SK-N-SH (cell line): ENCODE results near the gene CDC14C. TPM values are rescaled to one million over a fixed set of nuclear protein-coding genes. Genes with fewer than 3 reads are reported as not detected.

ENCODE experiments used
- CTCF ChIA-PET: fragments of 300-600, 350-600 bp; formaldehyde crosslinking; extraction: SDS; loops from one replicate; lab custom pipeline; 2021; lab: Yijun Ruan, JAX
- POLR2A ChIA-PET: fragments of 350-600 bp; sonication (Branson Sonifier 250); formaldehyde crosslinking; extraction: SDS; loops from one replicate; lab custom pipeline; 2020; ENCODE audit warnings: antibody characterized with exemption, inconsistent platforms; lab: Yijun Ruan, JAX
- DNase-seq: peaks from one replicate; pipeline ENCODE4 v3.0.0; 2012
- H2AFZ ChIP-seq: fragments of 200-600 bp; sonication (generic); 2 replicates; pipeline ENCODE4 v1.8.1; 2016; ENCODE audit warnings: antibody characterized with exemption, mild to moderate bottlenecking, low read depth
- H3F3A ChIP-seq: fragments of 200-600 bp; sonication (generic); replicated peaks from 2 replicates; pipeline ENCODE3; 2016; ENCODE audit warnings: antibody characterized with exemption, mild to moderate bottlenecking; ENCODE audit not compliant: insufficient read depth
- H3K27ac ChIP-seq, 2 experiments: fragments of 200-500 bp in 1 of 2; fragments of 200-600 bp in 1 of 2; sonication (Bioruptor generic) in 1 of 2; sonication (generic), shearing (Covaris generic) in 1 of 2; 2 replicates each; pipeline versions ENCODE4 v1.5.1 to v1.6.1; 2014 to 2016; ENCODE audit warnings: low read depth in 2 of 2, inconsistent platforms in 1 of 2, low read length in 1 of 2, mild to moderate bottlenecking in 1 of 2, mixed read lengths in 1 of 2
- H3K27me3 ChIP-seq: fragments of 200-600 bp; sonication (generic), shearing (Covaris generic); 2 replicates; pipeline ENCODE4 v1.6.1; 2016; ENCODE audit warnings: mixed run types; ENCODE audit not compliant: insufficient read depth
- H3K36me3 ChIP-seq, 2 experiments: fragments of 200-500 bp in 1 of 2; fragments of 200-600 bp in 1 of 2; sonication (Bioruptor generic) in 1 of 2; sonication (generic) in 1 of 2; replicated peaks in 1 of 2; 2 replicates each; pipeline versions ENCODE3 to v1.5.1; 2014 to 2016; ENCODE audit warnings: low read length in 1 of 2, mild to moderate bottlenecking in 1 of 2; ENCODE audit not compliant: insufficient read depth in 2 of 2, control insufficient read depth in 1 of 2
- H3K4me1 ChIP-seq, 2 experiments: fragments of 200-500 bp in 1 of 2; fragments of 200-600 bp in 1 of 2; sonication (Bioruptor generic) in 1 of 2; sonication (generic), shearing (Covaris generic) in 1 of 2; 2 replicates each; pipeline versions ENCODE4 v1.5.1 to v1.6.1; 2014 to 2016; ENCODE audit warnings: low read depth in 1 of 2, low read length in 1 of 2, mixed run types in 1 of 2; ENCODE audit not compliant: insufficient read depth in 2 of 2, control insufficient read depth in 1 of 2
- H3K4me2 ChIP-seq: fragments of 200-600 bp; sonication (generic), shearing (Covaris generic); 2 replicates; pipeline ENCODE4 v1.6.1; 2017; ENCODE audit warnings: mixed run types
- H3K4me3 ChIP-seq, 2 experiments: fragments of 200-500 bp in 1 of 2; fragments of 200-600 bp in 1 of 2; sonication (Bioruptor generic) in 1 of 2; sonication (generic), shearing (Covaris generic) in 1 of 2; 2 replicates each; pipeline versions ENCODE4 v1.5.1 to v1.8.1; 2014 to 2016; ENCODE audit warnings: low read depth in 2 of 2, inconsistent platforms in 1 of 2, low read length in 1 of 2, mild to moderate bottlenecking in 1 of 2, mixed read lengths in 1 of 2, moderate library complexity in 1 of 2
- H3K79me2 ChIP-seq: fragments of 200-600 bp; sonication (generic); 2 replicates; pipeline ENCODE4 v1.8.1; 2017; ENCODE audit warnings: mild to moderate bottlenecking; ENCODE audit not compliant: insufficient read depth
- H3K9ac ChIP-seq: fragments of 200-600 bp; sonication (generic); 2 replicates; pipeline ENCODE4 v1.6.1; 2017; ENCODE audit warnings: mixed run types
- H3K9me2 ChIP-seq: fragments of 200-600 bp; sonication (generic); 2 replicates; pipeline ENCODE4 v1.6.1; 2017; ENCODE audit warnings: mixed run types
- H3K9me3 ChIP-seq: fragments of 200-600 bp; sonication (generic); 2 replicates; pipeline ENCODE4 v1.6.1; 2017; ENCODE audit warnings: mixed run types, mild to moderate bottlenecking, moderate library complexity
- H4K20me1 ChIP-seq: fragments of 200-600 bp; sonication (generic); 2 replicates; pipeline ENCODE4 v1.6.1; 2017; ENCODE audit warnings: mild to moderate bottlenecking, mixed run types; ENCODE audit not compliant: insufficient read depth
- CHD2 ChIP-seq: fragments of 150-350 bp; IDR thresholded peaks from 2 replicates; pipeline ENCODE4 v1.6.1; 2018; ENCODE audit warnings: low read length; ENCODE audit not compliant: partially characterized antibody
- EP300 ChIP-seq, 2 experiments: IDR thresholded peaks; 2 replicates each; pipeline versions ENCODE4 v1.4.0 to v1.6.1; 2012; ENCODE audit warnings: borderline replicate concordance in 1 of 2, low read depth in 1 of 2, low read length in 1 of 2
- FOSL2 ChIP-seq: IDR thresholded peaks from 2 replicates; pipeline ENCODE4 v1.4.0; 2012; ENCODE audit warnings: low read depth, mild to moderate bottlenecking, moderate library complexity, borderline replicate concordance
- FOXM1 ChIP-seq: IDR thresholded peaks from 2 replicates; pipeline ENCODE4 v1.4.0; 2012; ENCODE audit warnings: low read depth, mild to moderate bottlenecking
- GATA2 ChIP-seq: sonication (generic); formaldehyde crosslinking; IDR thresholded peaks from 2 replicates; pipeline ENCODE4 v1.5.0; 2020; ENCODE audit warnings: mild to moderate bottlenecking, missing genetic modification reagents
- MEF2A ChIP-seq: IDR thresholded peaks from 2 replicates; pipeline ENCODE4 v1.4.0; 2012; ENCODE audit warnings: low read depth, borderline replicate concordance
- MXI1 ChIP-seq: IDR thresholded peaks from 2 replicates; pipeline ENCODE4 v1.6.1; 2012; ENCODE audit warnings: mild to moderate bottlenecking, low read depth, low read length, improper control_type of control experiment
- PBX3 ChIP-seq: IDR thresholded peaks from 2 replicates; pipeline ENCODE4; 2012
- RCOR1 ChIP-seq: fragments of 150-350 bp; IDR thresholded peaks from 2 replicates; pipeline ENCODE4 v1.6.1; 2017; ENCODE audit warnings: antibody characterized with exemption, low read length
- RFX5 ChIP-seq: IDR thresholded peaks from 2 replicates; pipeline ENCODE4 v1.6.1; 2012; ENCODE audit warnings: mild to moderate bottlenecking, improper control_type of control experiment, low read length
- RXRA ChIP-seq: IDR thresholded peaks from 2 replicates; pipeline ENCODE4 v1.4.0; 2012; ENCODE audit warnings: low read depth, mild to moderate bottlenecking, borderline replicate concordance
- TAF1 ChIP-seq: IDR thresholded peaks from 2 replicates; pipeline ENCODE4 v1.6.1; 2012; ENCODE audit warnings: low read depth, mild to moderate bottlenecking, low read length, moderate library complexity, borderline replicate concordance
- TCF12 ChIP-seq: IDR thresholded peaks from 2 replicates; pipeline ENCODE4 v1.4.0; 2012
- YY1 ChIP-seq: IDR thresholded peaks from 2 replicates; pipeline ENCODE4 v1.4.0; 2012; ENCODE audit warnings: low read depth, mild to moderate bottlenecking
- WGBS: methylation state at CpG from one replicate; pipeline ENCODE4 v1.1.6; 2017; ENCODE audit warnings: low lambda C conversion rate; 5-methylcytosine and 5-hydroxymethylcytosine counted together
- polyA plus RNA-seq, 3 experiments: library from polyadenylated mRNA; depleted of rRNA; stranded (reverse); fragments of >200 nt; gene quantifications; 2 replicates each; pipeline ENCODE4 v1.2.3, GENCODE V29; 2012

Gene CDC14C
- polyA plus RNA-seq, 1 of the 3 experiments (the other 2 are of a cell fraction): not detected

DNA sequence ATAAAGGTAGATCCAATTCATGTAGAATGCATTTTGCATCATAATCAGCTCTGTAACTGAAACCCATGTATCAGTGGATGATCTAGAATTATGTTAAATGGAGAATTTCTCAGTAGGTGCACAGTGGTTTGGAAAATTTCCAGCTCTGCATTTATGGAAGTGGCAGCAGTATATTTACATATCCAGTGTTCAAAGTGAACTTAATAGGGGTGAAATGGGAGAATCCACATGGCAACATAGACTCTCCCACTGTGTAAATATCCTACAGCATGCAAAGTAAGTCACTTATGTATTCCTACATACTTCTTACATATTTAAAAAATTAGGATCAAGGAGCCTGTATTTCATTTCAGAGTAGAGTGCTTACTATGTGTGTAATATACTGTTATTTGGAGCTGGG, 35.3 kb downstream of the CDC14C start:
- no peak overlapping the region for H3K4me2 ChIP-seq
- POLR2A ChIA-PET: no interaction called here
- CTCF ChIA-PET: no interaction called here
- no peaks in the 10 kb centered on the region for H3K9me2 ChIP-seq
- H3K9ac ChIP-seq: no peak overlapping the region
- no peaks in the 10 kb centered on the region for H3K4me1 ChIP-seq
- no peaks in the 10 kb centered on the region for H3K9me3 ChIP-seq
- no peaks in the 10 kb centered on the region for H3K36me3 ChIP-seq
- no peak overlapping the region for H3K4me3 ChIP-seq
- no peaks in the 10 kb centered on the region for H3K27me3 ChIP-seq
- no peak overlapping the region for H2AFZ ChIP-seq
- H3K27ac ChIP-seq: no peak overlapping the region
- H4K20me1 ChIP-seq: no peaks in the 10 kb centered on the region
- no peaks in the 10 kb centered on the region for H3K79me2 ChIP-seq
- TF ChIP-seq YY1 (no peak), CHD2 (no peak), FOSL2 (no peak), RFX5 (no peak), FOXM1 (no peak), TAF1 (no peak), MXI1 (no peak), PBX3 (no peak)
- no peaks in the 10 kb centered on the region for H3F3A ChIP-seq
- DNase-seq: no peak

- POLR2A ChIA-PET: no interaction called here
Observed at GRCh38 chr7:48962821-48963505, 38.6 kb downstream of the CDC14C start.

GRCh38 chr7:48964074-48964473, 39.7 kb downstream of the CDC14C start:
- Histone ChIP-seq H3K9me3 (no peaks in the 10 kb centered on the region), H3K9ac (no peak overlapping the region), H3F3A (no peaks in the 10 kb centered on the region), H4K20me1 (no peaks in the 10 kb centered on the region), H3K4me3 (no peak overlapping the region), H3K36me3 (no peaks in the 10 kb centered on the region), H2AFZ (no peak overlapping the region), H3K4me2 (no peak overlapping the region), H3K79me2 (no peaks in the 10 kb centered on the region), H3K4me1 (no peaks in the 10 kb centered on the region), H3K9me2 (no peaks in the 10 kb centered on the region; the same call in 1 of the 2 replicates), H3K27ac (no peak overlapping the region), H3K27me3 (no peaks in the 10 kb centered on the region)
- POLR2A ChIA-PET: no interaction called here
- CTCF ChIA-PET: no interaction called here
- TF ChIP-seq GATA2 (CRISPR knock-in tag) (no peak), RXRA (no peak), FOSL2 (no peak)
- 2% methylated on average over 3 of the region's 3 CpGs for WGBS
- DNase-seq: no peak

More at GRCh38 chr7:48962821-48963505, 38.6 kb downstream of the CDC14C start:
- no peaks in the 10 kb centered on the region for H3K9me3 ChIP-seq
- no peaks in the 10 kb centered on the region for H3K4me1 ChIP-seq
- no peaks in the 10 kb centered on the region; the same call in 1 of the 2 replicates for H3K9me2 ChIP-seq
- CTCF ChIA-PET: interaction anchor here (0.9 kb wide), 1 partner anchor 22 kb away, joined by 3 read pairs; no protein-coding TSS in a partner anchor
- no peak overlapping the region for H3K9ac ChIP-seq
- 2% methylated on average over 7 of the region's 7 CpGs for WGBS
- H3K27ac ChIP-seq: no peak overlapping the region
- H3K36me3 ChIP-seq: no peaks in the 10 kb centered on the region
- H4K20me1 ChIP-seq: no peaks in the 10 kb centered on the region
- H3K79me2 ChIP-seq: no peaks in the 10 kb centered on the region
- no peak overlapping the region for H2AFZ ChIP-seq
- no peak overlapping the region for H3K4me3 ChIP-seq
- H3K4me2 ChIP-seq: no peak overlapping the region; the same call in 1 of the 2 replicates
- H3K27me3 ChIP-seq: no peaks in the 10 kb centered on the region
- H3F3A ChIP-seq: no peaks in the 10 kb centered on the region
- DNase-seq: no peak
- TF ChIP-seq EP300 (IDR thresholded peaks at IDR 0.05; ENCODE audit: borderline replicate concordance in 1 of 2, low read depth in 1 of 2, low read length in 1 of 2): no peak
- TF ChIP-seq FOSL2: no peak
- no peak for TF ChIP-seq MEF2A
- peak; percentile 36 for TF ChIP-seq TCF12
- TF ChIP-seq RCOR1: no peak
